Measurements from ENCODE around the gene ARL4A.

DNA sequence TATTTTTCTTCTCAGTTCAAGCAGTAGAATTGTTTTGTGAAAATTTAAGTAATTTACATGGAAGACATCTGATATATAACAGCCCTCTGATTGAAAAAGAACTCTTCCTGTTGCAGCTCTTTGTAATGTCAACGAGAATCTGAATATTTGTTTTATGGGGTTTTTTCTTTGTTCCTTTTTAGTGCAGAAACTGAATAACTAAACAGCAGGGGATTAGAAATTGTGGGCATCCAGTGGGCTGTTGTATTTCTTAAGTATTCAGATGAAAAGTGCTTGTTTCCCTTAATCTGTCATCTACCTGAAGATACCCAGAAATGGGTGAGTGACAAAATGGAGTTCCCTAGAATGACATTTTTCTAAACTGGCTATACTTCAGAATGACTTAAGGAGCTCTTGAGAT, 7.4 kb downstream of the ARL4A start:
- TF ChIP-seq CTCF (conservative IDR thresholded peaks at IDR 0.05; ENCODE audit: low read depth, low read length) (no peak), EZH2 (IDR thresholded peaks at IDR 0.05; ENCODE audit: borderline replicate concordance, low read depth, low read length, poor library complexity, severe bottlenecking) (no peak)
